ENCODE measurements around the gene FCN3. TPM values are rescaled to one million over a fixed set of nuclear protein-coding genes. Genes with fewer than 3 reads are reported as not detected.
A peak's percentile ranks its signal among the peaks of the same experiment; 100 is the strongest.

FCN3 gene
- total and polyA plus RNA-seq, 9 of the 15 experiments (the other 6 are each of a cell fraction or from before 2014, with no cell fraction given), result 0.49 TPM; not detected in 8

- TF ChIP-seq CHD7 (IDR thresholded peaks at IDR 0.05; ENCODE audit: low read depth, low read length), result no peak
- no peak for TF ChIP-seq CHD1 (IDR thresholded peaks at IDR 0.05; ENCODE audit: low read length)
- no peak; the same call in 1 of the 2 replicates for TF ChIP-seq ZNF511 (CRISPR knock-in tag; IDR thresholded peaks at IDR 0.05)
- TF ChIP-seq MLLT1 (IDR thresholded peaks at IDR 0.05), result peak; percentile 41 to 80; a peak in 2 of 4 replicates
- peak; percentile 25; the same call in 1 of the 2 replicates for TF ChIP-seq SMARCA4 (IDR thresholded peaks at IDR 0.05)
- 0 out of 2 replicates have a peak, but pooled peaks have one; percentile 47 for TF ChIP-seq BHLHE40 (IDR thresholded peaks at IDR 0.05; ENCODE audit: low read length)
- TF ChIP-seq CREM (IDR thresholded peaks at IDR 0.05; ENCODE audit: low read depth), result peak; percentile 92
- TF ChIP-seq TBP (optimal IDR thresholded peaks at IDR 0.05; ENCODE audit: low read depth, low read length), result peak; percentile 86
- peak in 2 of 3 experiments; percentile 40 to 78 for TF ChIP-seq YY1 (IDR thresholded peaks at IDR 0.05; ENCODE audit: borderline replicate concordance in 1 of 3, control insufficient read depth in 1 of 3, extremely low read depth in 1 of 3, insufficient read depth in 3 of 3, insufficient read length in 1 of 3, insufficient replicate concordance in 2 of 3, low read depth in 1 of 3, low read length in 2 of 3)
- TF ChIP-seq PHF20 (IDR thresholded peaks at IDR 0.05; ENCODE audit: partially characterized antibody), result peak; percentile 23
- TF ChIP-seq POLR2B (IDR thresholded peaks at IDR 0.05; ENCODE audit: low read depth, partially characterized antibody), result peak; percentile 31
Measured at GRCh38 chr1:27392096-27392777, 17.6 kb upstream of the FCN3 start, which contains the start of gene GPR3 (continued).
